Gastrocnemius medialis (tissue), 4 donors: ENCODE data around the gene GHRHR.

ENCODE experiments used
- CTCF ChIP-seq, 5 experiments: fragments of 450-650 bp in 3 of 5; fragments of 200-600 bp in 2 of 5; sonication (generic) in 2 of 5; IDR thresholded peaks in 4 of 5; conservative IDR thresholded peaks in 1 of 5; 1 replicate in 4 of 5; 2 replicates in 1 of 5; pipeline ENCODE4 v1.5.1; 2016 to 2019; ENCODE audit warnings: antibody characterized with exemption in 5 of 5, mild to moderate bottlenecking in 3 of 5, moderate library complexity in 3 of 5
- POLR2A ChIP-seq, 2 donors: fragments of 450-650 bp; IDR thresholded peaks; one replicate each; pipeline ENCODE4 v1.6.1; 2017; ENCODE audit warnings: antibody characterized with exemption in 2 of 2, mild to moderate bottlenecking in 2 of 2, moderate library complexity in 2 of 2

GRCh38 chr7:30984359-30985107 is 20.8 kb downstream of the GHRHR start:
- TF ChIP-seq CTCF (IDR thresholded peaks at IDR 0.05 in 4 of 5, conservative IDR thresholded peaks at IDR 0.05 in 1 of 5) (no peak), POLR2A (IDR thresholded peaks at IDR 0.05) (no peak)
